RWPE1 (cell line): ENCODE results near the gene SAT2.
A peak's percentile ranks its signal among the peaks of the same experiment; 100 is the strongest.

ENCODE experiments used
- CTCF ChIA-PET: fragments of 350-600 bp; sonication (Branson Sonifier 250); formaldehyde crosslinking; extraction: SDS; loops from one replicate; lab custom pipeline; 2021; lab: Yijun Ruan, JAX
- POLR2A ChIA-PET: fragments of 400-600 bp; formaldehyde crosslinking; extraction: SDS; loops from one replicate; lab custom pipeline; 2020; ENCODE audit warnings: antibody characterized with exemption; ENCODE audit not compliant: low non-redundant PET; lab: Yijun Ruan, JAX
- DNase-seq: peaks from one replicate; pipeline ENCODE4 v3.0.0; 2012; ENCODE audit warnings: low spot score
- H3K27ac ChIP-seq: fragments of 450-650 bp; 2 replicates; pipeline ENCODE4 v1.5.1; 2017
- CTCF ChIP-seq: fragments of 450-650 bp; conservative IDR thresholded peaks from 2 replicates; pipeline ENCODE4 v1.5.1; 2017; ENCODE audit warnings: low read depth, mild to moderate bottlenecking

SAT2 gene

GRCh38 chr17:7627250-7628121 lies at the start of gene SAT2:
SAT2 (minus strand) TSS chr17:7627821; CDS start chr17:7627635, 186 bp downstream.
- peak; percentile 98 for DNase-seq
- TF ChIP-seq CTCF: no peak
- peak within 1 kb of the TSS; percentile 77 for H3K27ac ChIP-seq
- ChIA-PET CTCF (interaction anchor here (0.6 to 0.9 kb wide), 2 partner anchors 38 to 53 kb away, joined by 3 read pairs; no protein-coding TSS in a partner anchor), POLR2A (interaction anchor here (1.0 kb wide), 2 partner anchors 12 to 59 kb away, joined by 3 read pairs; no protein-coding TSS in a partner anchor)

DNA sequence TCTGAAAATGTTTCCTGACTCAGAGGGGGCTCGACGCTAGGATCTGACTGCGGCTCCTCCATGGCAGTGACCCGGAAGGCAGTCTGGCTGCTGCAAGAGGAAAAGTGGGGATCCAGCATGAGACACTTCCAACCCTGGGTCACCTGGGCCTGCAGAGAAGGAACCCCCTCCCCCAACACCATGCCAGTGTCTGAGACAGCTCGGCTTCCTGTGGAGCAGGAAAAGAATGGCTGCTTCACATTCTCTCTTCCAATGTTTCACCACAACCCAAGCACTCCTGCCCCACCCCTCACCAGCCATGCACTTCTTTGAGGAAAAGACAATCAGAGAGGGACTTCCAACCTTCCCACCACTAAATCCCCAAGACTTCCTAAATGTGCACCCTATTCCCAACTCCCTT lies 48.9 kb upstream of the SAT2 start:
- ChIA-PET CTCF (no interaction called here), POLR2A (interaction anchor here (1.1 kb wide), 1 partner anchor 11 kb away, joined by 3 read pairs; the partner anchor contains the start of gene TP53)
- H3K27ac ChIP-seq: 0 out of 2 replicates have a peak overlapping the region, but pooled peaks have one; percentile 12

GRCh38 chr17:7674934-7675333 lies 47.3 kb upstream of the SAT2 start:
- DNase-seq: no peak
- TF ChIP-seq CTCF: no peak
- no peak overlapping the region for H3K27ac ChIP-seq
- CTCF ChIA-PET: no interaction called here
- POLR2A ChIA-PET: no interaction called here

More for the DNA sequence above, 48.9 kb upstream of the SAT2 start:
- no peak for TF ChIP-seq CTCF
- DNase-seq: no peak

DNA sequence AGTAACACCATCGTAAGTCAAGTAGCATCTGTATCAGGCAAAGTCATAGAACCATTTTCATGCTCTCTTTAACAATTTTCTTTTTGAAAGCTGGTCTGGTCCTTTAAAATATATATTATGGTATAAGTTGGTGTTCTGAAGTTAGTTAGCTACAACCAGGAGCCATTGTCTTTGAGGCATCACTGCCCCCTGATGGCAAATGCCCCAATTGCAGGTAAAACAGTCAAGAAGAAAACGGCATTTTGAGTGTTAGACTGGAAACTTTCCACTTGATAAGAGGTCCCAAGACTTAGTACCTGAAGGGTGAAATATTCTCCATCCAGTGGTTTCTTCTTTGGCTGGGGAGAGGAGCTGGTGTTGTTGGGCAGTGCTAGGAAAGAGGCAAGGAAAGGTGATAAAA lies 45.6 kb upstream of the SAT2 start:
- no peak for TF ChIP-seq CTCF
- CTCF ChIA-PET: interaction anchor here (0.5 to 1.6 kb wide), 5 partner anchors 14 to 331 kb away, joined by 3 to 7 read pairs (median 3); partner anchors contain the start of genes TP53 and WRAP53
- DNase-seq: no peak
- POLR2A ChIA-PET: no interaction called here
- no peak overlapping the region for H3K27ac ChIP-seq

GRCh38 chr17:7668482-7668881 lies 40.9 kb upstream of the SAT2 start:
- ChIA-PET CTCF (interaction anchor here (0.8 kb wide), 1 partner anchor 357 kb away, joined by 7 read pairs; no protein-coding TSS in a partner anchor), POLR2A (interaction anchor here (0.7 kb wide), 1 partner anchor 19 kb away, joined by 5 read pairs; the partner anchor contains the start of gene TP53)
- DNase-seq: no peak
- peak overlapping the region; percentile 39; the same call in 1 of the 2 replicates for H3K27ac ChIP-seq
- TF ChIP-seq CTCF: no peak

DNA sequence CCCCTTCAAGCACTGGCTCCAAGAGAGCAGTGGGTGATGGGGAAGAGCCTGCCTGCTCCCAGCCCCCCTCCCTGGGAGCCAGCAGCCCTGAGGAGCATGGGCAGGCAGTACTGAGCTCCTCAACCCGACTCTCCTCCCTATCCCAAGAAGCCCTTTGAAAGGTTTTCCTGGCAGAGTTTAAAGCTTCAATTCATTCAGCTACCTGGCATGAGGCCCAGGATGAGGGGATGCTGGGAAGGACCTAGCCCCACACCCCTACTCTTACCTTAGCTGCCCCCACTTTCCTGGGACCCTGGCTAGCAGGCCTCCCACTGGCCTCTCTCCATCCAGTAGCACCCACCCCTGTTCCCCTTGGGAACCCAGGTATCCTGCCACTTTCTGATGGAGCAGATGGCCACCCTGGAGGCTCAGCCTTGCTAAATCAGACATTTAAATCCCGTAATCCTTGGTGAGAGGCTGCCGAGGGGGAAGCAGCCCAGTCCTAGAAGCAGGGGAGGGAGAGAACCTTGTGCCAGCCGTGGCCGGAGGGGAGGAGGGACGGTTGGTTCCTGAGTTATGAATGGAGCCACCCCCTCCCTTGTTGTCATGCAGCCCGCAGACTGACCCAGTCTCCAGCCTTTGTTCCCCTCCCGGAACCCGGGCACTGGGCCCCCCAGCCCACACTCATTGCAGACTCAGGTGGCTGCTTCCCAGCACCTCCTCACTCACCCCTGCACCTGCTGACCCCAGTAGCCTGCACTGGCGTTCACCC lies 40.2 kb upstream of the SAT2 start:
- ChIA-PET POLR2A (interaction anchor here (0.7 kb wide), 1 partner anchor 19 kb away, joined by 5 read pairs; the partner anchor contains the start of gene TP53), CTCF (no interaction called here)
- no peak for TF ChIP-seq CTCF
- no peak for DNase-seq
- H3K27ac ChIP-seq: peak overlapping the region; percentile 39
